GM10847 (cell line): ENCODE data around the gene AUTS2.

ENCODE experiments used
- POLR2A ChIP-seq: IDR thresholded peaks from 2 replicates; pipeline ENCODE4 v1.6.1; 2011; ENCODE audit not compliant: insufficient read length; ENCODE audit errors: extremely low read depth

The AUTS2 gene

GRCh38 chr7:70148997-70149396, 550.7 kb downstream of the AUTS2 start:
- no peak for TF ChIP-seq POLR2A

GRCh38 chr7:70152313-70152712, 554.0 kb downstream of the AUTS2 start:
- TF ChIP-seq POLR2A: no peak

GRCh38 chr7:70153933-70154332, 555.7 kb downstream of the AUTS2 start:
- no peak for TF ChIP-seq POLR2A

GRCh38 chr7:70154521-70155180, 556.4 kb downstream of the AUTS2 start:
- no peak for TF ChIP-seq POLR2A

GRCh38 chr7:70156057-70156456, 557.8 kb downstream of the AUTS2 start:
- TF ChIP-seq POLR2A: no peak

- no peak for TF ChIP-seq POLR2A
Measured at GRCh38 chr7:70159121-70159520, 560.8 kb downstream of the AUTS2 start.

- no peak for TF ChIP-seq POLR2A
Measured at GRCh38 chr7:70165477-70166170, 567.3 kb downstream of the AUTS2 start.

GRCh38 chr7:70171369-70171920, 573.2 kb downstream of the AUTS2 start:
- TF ChIP-seq POLR2A: no peak

GRCh38 chr7:70177166-70177565, 578.9 kb downstream of the AUTS2 start:
- no peak for TF ChIP-seq POLR2A

- no peak for TF ChIP-seq POLR2A
Measured at GRCh38 chr7:70178211-70178610, 579.9 kb downstream of the AUTS2 start.

- TF ChIP-seq POLR2A: no peak
Measured at GRCh38 chr7:70178787-70179186, 580.5 kb downstream of the AUTS2 start.

GRCh38 chr7:70182521-70182920, 584.2 kb downstream of the AUTS2 start:
- TF ChIP-seq POLR2A: no peak

GRCh38 chr7:70183278-70183677, 585.0 kb downstream of the AUTS2 start:
- TF ChIP-seq POLR2A: no peak

- TF ChIP-seq POLR2A: no peak
Measured at GRCh38 chr7:70188901-70189650, 590.8 kb downstream of the AUTS2 start.

- no peak for TF ChIP-seq POLR2A
Measured at GRCh38 chr7:70189776-70190175, 591.5 kb downstream of the AUTS2 start.

- no peak for TF ChIP-seq POLR2A
Measured at GRCh38 chr7:70190281-70190680, 592.0 kb downstream of the AUTS2 start.
